ENCODE results near the gene DR1. TPM values are rescaled to one million over a fixed set of nuclear protein-coding genes. Genes with fewer than 3 reads are reported as not detected.

Gene DR1
- total and polyA plus RNA-seq, 10 of the 15 experiments (the other 5 are each of a cell fraction or from before 2014, with no cell fraction given), result 7.4 to 56.1 (median 35.4) TPM

DNA sequence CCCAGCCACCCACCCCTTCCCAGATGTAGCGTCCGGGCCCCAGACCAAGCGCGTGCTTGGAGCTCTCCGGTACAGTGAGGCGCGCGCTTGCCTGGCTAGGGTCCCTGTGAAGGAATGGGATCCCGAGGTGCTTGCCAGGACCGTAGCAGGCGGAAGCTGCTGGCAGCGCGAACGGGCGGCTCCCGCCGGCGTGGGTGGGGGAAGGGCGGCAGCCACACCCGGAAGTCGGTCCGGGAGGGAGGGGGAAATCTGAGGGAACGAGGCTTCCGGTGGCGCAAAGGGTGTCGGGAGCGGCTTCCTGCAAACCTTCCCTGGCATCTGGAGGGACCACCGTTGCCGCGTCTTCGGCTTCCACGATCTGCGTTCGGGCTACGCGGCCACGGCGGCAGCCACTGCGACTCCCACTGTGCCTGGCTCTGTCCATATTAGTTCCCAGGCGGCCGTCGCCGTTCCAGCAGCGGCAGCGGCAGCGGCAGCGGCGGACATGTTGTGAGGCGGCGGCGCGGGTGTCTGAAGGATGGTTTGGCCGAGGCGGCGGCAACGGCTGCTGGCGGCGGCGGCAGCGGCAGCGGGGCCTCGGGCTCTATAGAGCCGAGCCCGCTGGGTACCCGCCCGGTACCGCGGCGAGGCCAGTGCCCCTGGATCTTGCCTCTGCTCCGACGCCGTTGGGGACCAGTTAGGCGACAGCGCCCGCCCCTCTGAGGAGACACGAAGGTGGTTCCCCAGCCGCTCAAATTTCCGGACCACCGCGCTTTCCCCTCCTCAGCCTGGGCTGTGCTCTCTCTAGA, at the start of gene DR1 (continued):
- peak; percentile 12 to 49; a peak in 1 of 4 replicates for TF ChIP-seq BHLHE40 (IDR thresholded peaks at IDR 0.05; ENCODE audit: borderline replicate concordance in 1 of 2, low read depth in 2 of 2, low read length in 1 of 2)
- peak; percentile 77 for TF ChIP-seq LARP7 (IDR thresholded peaks at IDR 0.05)
- peak; percentile 90 for TF ChIP-seq YY1 (IDR thresholded peaks at IDR 0.05; ENCODE audit: low read depth, low read length)
- TF ChIP-seq NFYB (IDR thresholded peaks at IDR 0.05; ENCODE audit: insufficient read depth, low read depth, low read length), result no peak
- peak; percentile 46 for TF ChIP-seq SIX5 (IDR thresholded peaks at IDR 0.05; ENCODE audit: low read depth, low read length, severe bottlenecking)
- TF ChIP-seq EP300 (IDR thresholded peaks at IDR 0.05; ENCODE audit: borderline replicate concordance in 1 of 2, control insufficient read depth in 1 of 2, low read depth in 2 of 2, low read length in 2 of 2), result 0 out of 4 replicates have a peak, but pooled peaks of 1 of the 2 experiments have one; percentile 19
- TF ChIP-seq, protein P1, sequence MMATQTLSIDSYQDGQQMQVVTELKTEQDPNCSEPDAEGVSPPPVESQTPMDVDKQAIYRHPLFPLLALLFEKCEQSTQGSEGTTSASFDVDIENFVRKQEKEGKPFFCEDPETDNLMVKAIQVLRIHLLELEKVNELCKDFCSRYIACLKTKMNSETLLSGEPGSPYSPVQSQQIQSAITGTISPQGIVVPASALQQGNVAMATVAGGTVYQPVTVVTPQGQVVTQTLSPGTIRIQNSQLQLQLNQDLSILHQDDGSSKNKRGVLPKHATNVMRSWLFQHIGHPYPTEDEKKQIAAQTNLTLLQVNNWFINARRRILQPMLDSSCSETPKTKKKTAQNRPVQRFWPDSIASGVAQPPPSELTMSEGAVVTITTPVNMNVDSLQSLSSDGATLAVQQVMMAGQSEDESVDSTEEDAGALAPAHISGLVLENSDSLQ (IDR thresholded peaks at IDR 0.05), result peak; percentile 32; the same call in 1 of the 2 replicates
- no peak for TF ChIP-seq CHD1 (IDR thresholded peaks at IDR 0.05; ENCODE audit: low read depth, low read length)
- TF ChIP-seq, protein P2, sequence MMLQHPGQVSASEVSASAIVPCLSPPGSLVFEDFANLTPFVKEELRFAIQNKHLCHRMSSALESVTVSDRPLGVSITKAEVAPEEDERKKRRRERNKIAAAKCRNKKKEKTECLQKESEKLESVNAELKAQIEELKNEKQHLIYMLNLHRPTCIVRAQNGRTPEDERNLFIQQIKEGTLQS (IDR thresholded peaks at IDR 0.05; ENCODE audit: borderline replicate concordance, extremely low read depth, low read depth, low read length), result no peak
- peak; percentile 73; the same call in 1 of the 2 replicates for TF ChIP-seq TCF3 (IDR thresholded peaks at IDR 0.05; ENCODE audit: borderline replicate concordance, insufficient read depth, low read depth, low read length)
- TF ChIP-seq CREM (IDR thresholded peaks at IDR 0.05; ENCODE audit: low read depth), result peak; percentile 40; the same call in 1 of the 2 replicates
- TF ChIP-seq, protein P3, sequence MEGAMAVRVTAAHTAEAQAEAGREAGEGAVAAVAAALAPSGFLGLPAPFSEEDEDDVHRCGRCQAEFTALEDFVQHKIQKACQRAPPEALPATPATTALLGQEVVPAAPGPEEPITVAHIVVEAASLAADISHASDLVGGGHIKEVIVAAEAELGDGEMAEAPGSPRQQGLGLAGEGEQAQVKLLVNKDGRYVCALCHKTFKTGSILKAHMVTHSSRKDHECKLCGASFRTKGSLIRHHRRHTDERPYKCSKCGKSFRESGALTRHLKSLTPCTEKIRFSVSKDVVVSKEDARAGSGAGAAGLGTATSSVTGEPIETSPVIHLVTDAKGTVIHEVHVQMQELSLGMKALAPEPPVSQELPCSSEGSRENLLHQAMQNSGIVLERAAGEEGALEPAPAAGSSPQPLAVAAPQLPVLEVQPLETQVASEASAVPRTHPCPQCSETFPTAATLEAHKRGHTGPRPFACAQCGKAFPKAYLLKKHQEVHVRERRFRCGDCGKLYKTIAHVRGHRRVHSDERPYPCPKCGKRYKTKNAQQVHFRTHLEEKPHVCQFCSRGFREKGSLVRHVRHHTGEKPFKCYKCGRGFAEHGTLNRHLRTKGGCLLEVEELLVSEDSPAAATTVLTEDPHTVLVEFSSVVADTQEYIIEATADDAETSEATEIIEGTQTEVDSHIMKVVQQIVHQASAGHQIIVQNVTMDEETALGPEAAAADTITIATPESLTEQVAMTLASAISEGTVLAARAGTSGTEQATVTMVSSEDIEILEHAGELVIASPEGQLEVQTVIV (IDR thresholded peaks at IDR 0.05; ENCODE audit: borderline replicate concordance, partially characterized antibody), result no peak
- peak; percentile 75 for TF ChIP-seq CBFB (IDR thresholded peaks at IDR 0.05; ENCODE audit: low read depth)
- peak; percentile 93; the same call in 1 of the 2 replicates for TF ChIP-seq SMAD5 (IDR thresholded peaks at IDR 0.05; ENCODE audit: low read depth)
- 0 out of 2 replicates have a peak, but pooled peaks have one; percentile 4 for TF ChIP-seq BCL11A (IDR thresholded peaks at IDR 0.05; ENCODE audit: low read depth, low read length)
- TF ChIP-seq GATAD2B (conservative IDR thresholded peaks at IDR 0.05; ENCODE audit: low read depth), result peak; percentile 78; the same call in 1 of the 2 replicates
- TF ChIP-seq GABPA (IDR thresholded peaks at IDR 0.05; ENCODE audit: low read depth), result peak; percentile 92
- no peak for TF ChIP-seq RAD51 (IDR thresholded peaks at IDR 0.05)
- no peak for TF ChIP-seq ZNF24 (IDR thresholded peaks at IDR 0.05)
- peak; percentile 75 for TF ChIP-seq TCF12 (IDR thresholded peaks at IDR 0.05; ENCODE audit: low read depth, low read length)
- peak; percentile 64; the same call in 1 of the 2 replicates for TF ChIP-seq FOXM1 (IDR thresholded peaks at IDR 0.05; ENCODE audit: low read depth, low read length)
- TF ChIP-seq CREB1 (IDR thresholded peaks at IDR 0.05; ENCODE audit: low read depth), result peak; percentile 70
- TF ChIP-seq SMC3 (IDR thresholded peaks at IDR 0.05; ENCODE audit: borderline replicate concordance, low read length), result no peak
- TF ChIP-seq, protein P4, sequence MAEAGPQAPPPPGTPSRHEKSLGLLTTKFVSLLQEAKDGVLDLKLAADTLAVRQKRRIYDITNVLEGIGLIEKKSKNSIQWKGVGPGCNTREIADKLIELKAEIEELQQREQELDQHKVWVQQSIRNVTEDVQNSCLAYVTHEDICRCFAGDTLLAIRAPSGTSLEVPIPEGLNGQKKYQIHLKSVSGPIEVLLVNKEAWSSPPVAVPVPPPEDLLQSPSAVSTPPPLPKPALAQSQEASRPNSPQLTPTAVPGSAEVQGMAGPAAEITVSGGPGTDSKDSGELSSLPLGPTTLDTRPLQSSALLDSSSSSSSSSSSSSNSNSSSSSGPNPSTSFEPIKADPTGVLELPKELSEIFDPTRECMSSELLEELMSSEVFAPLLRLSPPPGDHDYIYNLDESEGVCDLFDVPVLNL (IDR thresholded peaks at IDR 0.05; ENCODE audit: low read depth, low read length), result 0 out of 2 replicates have a peak, but pooled peaks have one; percentile 17

All from GM12878 (cell line).